ENCODE measurements around the gene TMEM50B. TPM values are rescaled to one million over a fixed set of nuclear protein-coding genes. Genes with fewer than 3 reads are reported as not detected.

Gene TMEM50B
- total RNA-seq, 1 donor from 2014 or later, result 31.6 TPM

- FAIRE-seq, result no peak
- Histone ChIP-seq H3K4me3 (ENCODE audit: low read depth, low read length) (no peak overlapping the region), H3K36me3 (ENCODE audit: control insufficient read depth, insufficient read depth, low read length) (peaks cover 35% of the 10 kb centered on the region), H3K27me3 (ENCODE audit: control insufficient read depth, insufficient read depth, low read length) (no peaks in the 10 kb centered on the region)
- DNase-seq (ENCODE audit: low read depth), result no peak
- no peak for TF ChIP-seq CTCF (IDR thresholded peaks at IDR 0.05; ENCODE audit: insufficient read depth, low read length, severe bottlenecking)
Observed at GRCh38 chr21:33424214-33424613, 55.6 kb downstream of the TMEM50B start.

DNA sequence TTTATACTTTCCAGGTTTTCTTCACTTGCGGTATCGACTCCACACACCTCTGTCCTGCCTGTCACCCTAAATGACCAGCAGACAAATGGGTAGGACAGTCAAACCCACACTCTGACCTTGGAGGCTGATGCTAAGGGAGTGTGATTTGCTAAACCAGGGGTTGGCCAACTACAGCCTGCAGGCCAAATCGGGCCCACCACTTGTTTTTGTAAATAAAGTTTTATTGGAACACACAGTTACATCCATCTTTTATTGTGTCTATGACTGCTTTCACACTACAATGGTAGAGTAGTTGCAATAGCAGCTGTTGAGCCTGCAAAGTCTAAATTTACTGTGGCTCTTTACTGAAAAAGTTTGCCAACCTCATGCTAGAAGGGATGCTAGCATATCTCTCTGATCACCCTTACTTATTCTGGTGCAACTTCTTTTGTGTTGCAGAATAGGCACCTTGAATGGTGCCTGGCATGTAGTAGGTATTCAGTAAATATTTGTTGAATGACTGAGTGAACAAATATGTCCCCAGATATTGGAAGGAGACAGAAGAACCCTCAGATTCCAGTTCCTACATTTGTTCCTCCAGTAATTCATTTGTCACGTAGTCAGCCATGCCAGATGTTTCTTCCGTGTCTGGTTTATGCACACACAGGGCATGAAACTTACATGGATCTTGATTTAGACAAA, 57.9 kb downstream of the TMEM50B start:
- no peak overlapping the region for H3K4me3 ChIP-seq (ENCODE audit: low read depth, low read length)
- DNase-seq (ENCODE audit: low read depth), result no peak
- peaks cover 28% of the 10 kb centered on the region for H3K36me3 ChIP-seq (ENCODE audit: control insufficient read depth, insufficient read depth, low read length)
- no peaks in the 10 kb centered on the region for H3K27me3 ChIP-seq (ENCODE audit: control insufficient read depth, insufficient read depth, low read length)
- no peak for TF ChIP-seq CTCF (IDR thresholded peaks at IDR 0.05; ENCODE audit: insufficient read depth, low read length, severe bottlenecking)
- FAIRE-seq, result peak; percentile 18

DNA sequence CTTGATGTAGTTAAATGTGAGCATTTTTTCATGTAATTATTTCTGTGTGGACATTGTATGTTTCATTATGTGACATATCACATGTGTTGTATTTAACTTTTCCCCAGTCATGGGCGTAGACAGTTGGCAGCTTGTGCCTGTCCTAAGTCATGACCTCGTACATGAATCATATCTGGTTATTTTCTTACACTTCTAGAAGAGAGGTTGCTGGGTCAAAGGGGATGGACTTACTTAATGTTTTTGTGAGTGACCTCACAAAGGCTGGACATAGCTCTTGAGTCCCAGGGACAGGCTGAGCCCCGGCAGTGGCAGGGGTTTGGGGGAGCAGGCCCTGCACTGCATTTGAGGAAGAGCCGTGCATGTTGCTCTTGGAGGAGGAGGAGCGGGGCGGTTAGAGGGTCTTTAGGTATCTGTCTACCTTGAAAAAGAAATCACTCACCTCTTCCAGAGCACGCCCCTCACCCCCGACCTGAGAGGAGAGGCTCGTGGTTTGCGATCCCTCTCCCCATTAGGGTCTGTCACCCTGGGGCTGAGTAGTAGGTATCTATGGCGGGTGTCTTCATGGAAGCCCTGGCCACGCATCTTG, 60.1 kb downstream of the TMEM50B start:
- peaks cover 26% of the 10 kb centered on the region for H3K36me3 ChIP-seq (ENCODE audit: control insufficient read depth, insufficient read depth, low read length)
- H3K4me3 ChIP-seq (ENCODE audit: low read depth, low read length), result no peak overlapping the region
- FAIRE-seq, result no peak
- DNase-seq (ENCODE audit: low read depth), result no peak
- no peak for TF ChIP-seq CTCF (IDR thresholded peaks at IDR 0.05; ENCODE audit: insufficient read depth, low read length, severe bottlenecking)
- no peaks in the 10 kb centered on the region for H3K27me3 ChIP-seq (ENCODE audit: control insufficient read depth, insufficient read depth, low read length)

DNA sequence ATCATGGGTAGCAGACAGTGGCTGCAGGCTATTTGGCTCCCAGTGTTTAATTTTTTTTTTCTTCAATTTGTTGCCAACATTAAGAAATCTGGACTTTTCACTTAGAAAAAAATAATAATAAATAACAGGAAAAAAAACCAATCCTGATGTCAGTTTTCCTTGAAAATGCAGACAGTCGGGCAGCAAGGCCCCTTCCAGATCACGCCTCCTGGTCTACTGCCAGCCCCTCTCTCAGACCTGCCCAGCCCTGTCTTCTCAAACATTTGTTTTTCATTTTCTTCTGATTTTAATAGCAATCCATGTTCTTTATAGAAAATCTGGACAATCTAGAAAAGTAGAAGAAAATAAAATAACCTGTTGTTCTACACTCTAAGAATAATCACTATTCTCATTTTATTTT, 61.1 kb downstream of the TMEM50B start:
- DNase-seq (ENCODE audit: low read depth) (no peak), FAIRE-seq (no peak)
- no peak for TF ChIP-seq CTCF (IDR thresholded peaks at IDR 0.05; ENCODE audit: insufficient read depth, low read length, severe bottlenecking)
- H3K4me3 ChIP-seq (ENCODE audit: low read depth, low read length), result no peak overlapping the region
- H3K36me3 ChIP-seq (ENCODE audit: control insufficient read depth, insufficient read depth, low read length), result peaks cover 25% of the 10 kb centered on the region
- H3K27me3 ChIP-seq (ENCODE audit: control insufficient read depth, insufficient read depth, low read length), result no peaks in the 10 kb centered on the region

- FAIRE-seq, result no peak
- Histone ChIP-seq H3K36me3 (ENCODE audit: control insufficient read depth, insufficient read depth, low read length) (peaks cover 20% of the 10 kb centered on the region), H3K27me3 (ENCODE audit: control insufficient read depth, insufficient read depth, low read length) (no peaks in the 10 kb centered on the region), H3K4me3 (ENCODE audit: low read depth, low read length) (no peak overlapping the region)
- no peak for TF ChIP-seq CTCF (IDR thresholded peaks at IDR 0.05; ENCODE audit: insufficient read depth, low read length, severe bottlenecking)
- no peak for DNase-seq (ENCODE audit: low read depth)
Observed at GRCh38 chr21:33414926-33415325, 64.8 kb downstream of the TMEM50B start.

- DNase-seq (ENCODE audit: low read depth) (no peak), FAIRE-seq (no peak)
- peaks cover 18% of the 10 kb centered on the region for H3K36me3 ChIP-seq (ENCODE audit: control insufficient read depth, insufficient read depth, low read length)
- H3K27me3 ChIP-seq (ENCODE audit: control insufficient read depth, insufficient read depth, low read length), result no peaks in the 10 kb centered on the region
- TF ChIP-seq CTCF (IDR thresholded peaks at IDR 0.05; ENCODE audit: insufficient read depth, low read length, severe bottlenecking), result no peak
- H3K4me3 ChIP-seq (ENCODE audit: low read depth, low read length), result no peak overlapping the region
Observed at GRCh38 chr21:33414068-33414467, 65.7 kb downstream of the TMEM50B start.

Data from bronchial epithelial cell (primary cell).